SU-DHL-6 (cell line): ENCODE measurements around the gene ORM2.

Experiments
- H2AFZ ChIP-seq: fragments of 200-600 bp; sonication (generic); 2 replicates; pipeline ENCODE4 v1.6.1; 2014; ENCODE audit warnings: low read depth, mild to moderate bottlenecking, moderate library complexity, mixed read lengths, antibody characterized with exemption, low read length; ENCODE audit not compliant: severe bottlenecking
- H3F3A ChIP-seq: fragments of 200-600 bp; shearing (Covaris generic); 2 replicates; pipeline ENCODE4 v1.6.0; 2016; ENCODE audit warnings: antibody characterized with exemption, mild to moderate bottlenecking; ENCODE audit not compliant: insufficient read depth
- H3K27ac ChIP-seq: fragments of 200-600 bp; sonication (generic); 2 replicates; pipeline ENCODE4 v1.5.1; 2016; ENCODE audit warnings: low read depth, mild to moderate bottlenecking, low read length, moderate library complexity, mixed read lengths
- H3K27me3 ChIP-seq: fragments of 200-600 bp; sonication (generic), shearing (Covaris generic); 2 replicates; pipeline ENCODE4 v1.6.0; 2014; ENCODE audit warnings: mild to moderate bottlenecking, low read length
- H3K36me3 ChIP-seq: fragments of 200-600 bp; sonication (generic); 2 replicates; pipeline ENCODE4 v1.6.1; 2014; ENCODE audit warnings: mild to moderate bottlenecking, low read length, mixed read lengths
- H3K4me2 ChIP-seq: fragments of 300-600, 200-600 bp; shearing (Covaris generic), sonication (generic); 2 replicates; pipeline ENCODE4 v1.6.0; 2014; ENCODE audit warnings: low read length, low read depth, mild to moderate bottlenecking; ENCODE audit not compliant: poor library complexity, severe bottlenecking
- H3K4me3 ChIP-seq: fragments of 200-600 bp; sonication (generic); 2 replicates; pipeline ENCODE4 v1.5.1; 2014; ENCODE audit warnings: antibody characterized with exemption, low read length, mild to moderate bottlenecking, mixed read lengths; ENCODE audit not compliant: insufficient read depth, poor library complexity, severe bottlenecking
- H3K79me2 ChIP-seq: fragments of 200-600 bp; sonication (generic); 2 replicates; pipeline ENCODE4 v1.6.1; 2014; ENCODE audit warnings: mild to moderate bottlenecking, low read length, moderate library complexity; ENCODE audit not compliant: insufficient read depth
- H3K9ac ChIP-seq: fragments of 200-600 bp; sonication (generic); 2 replicates; pipeline ENCODE4 v1.7.0; 2014; ENCODE audit warnings: mild to moderate bottlenecking, low read length
- H3K9me2 ChIP-seq: fragments of 200-600 bp; sonication (generic); replicated peaks from 2 replicates; pipeline ENCODE4 v1.6.1; 2014; ENCODE audit warnings: low read length; ENCODE audit not compliant: insufficient read depth
- H3K9me3 ChIP-seq: fragments of 200-600 bp; sonication (generic); 2 replicates; pipeline ENCODE4 v1.6.1; 2014; ENCODE audit warnings: low read length, mixed read lengths; ENCODE audit not compliant: insufficient read depth
- H4K20me1 ChIP-seq: fragments of 200-600 bp; sonication (generic); 2 replicates; pipeline ENCODE4 v1.6.1; 2014; ENCODE audit warnings: low read depth, mild to moderate bottlenecking, antibody characterized with exemption, low read length, moderate library complexity, mixed read lengths
- CTCF ChIP-seq: fragments of 200-600 bp; sonication (generic); IDR thresholded peaks from one replicate; pipeline ENCODE4 v1.5.1; 2017; ENCODE audit warnings: antibody characterized with exemption, mild to moderate bottlenecking, low read length, moderate library complexity; ENCODE audit not compliant: insufficient read depth, poor library complexity, severe bottlenecking
- EZH2phosphoT487 ChIP-seq: fragments of 200-600 bp; sonication (generic), shearing (Covaris generic); conservative IDR thresholded peaks from 2 replicates; pipeline ENCODE4 v1.6.1; 2018; ENCODE audit warnings: mild to moderate bottlenecking, antibody characterized with exemption, low read length, moderate library complexity, mixed read lengths

Gene ORM2

DNA sequence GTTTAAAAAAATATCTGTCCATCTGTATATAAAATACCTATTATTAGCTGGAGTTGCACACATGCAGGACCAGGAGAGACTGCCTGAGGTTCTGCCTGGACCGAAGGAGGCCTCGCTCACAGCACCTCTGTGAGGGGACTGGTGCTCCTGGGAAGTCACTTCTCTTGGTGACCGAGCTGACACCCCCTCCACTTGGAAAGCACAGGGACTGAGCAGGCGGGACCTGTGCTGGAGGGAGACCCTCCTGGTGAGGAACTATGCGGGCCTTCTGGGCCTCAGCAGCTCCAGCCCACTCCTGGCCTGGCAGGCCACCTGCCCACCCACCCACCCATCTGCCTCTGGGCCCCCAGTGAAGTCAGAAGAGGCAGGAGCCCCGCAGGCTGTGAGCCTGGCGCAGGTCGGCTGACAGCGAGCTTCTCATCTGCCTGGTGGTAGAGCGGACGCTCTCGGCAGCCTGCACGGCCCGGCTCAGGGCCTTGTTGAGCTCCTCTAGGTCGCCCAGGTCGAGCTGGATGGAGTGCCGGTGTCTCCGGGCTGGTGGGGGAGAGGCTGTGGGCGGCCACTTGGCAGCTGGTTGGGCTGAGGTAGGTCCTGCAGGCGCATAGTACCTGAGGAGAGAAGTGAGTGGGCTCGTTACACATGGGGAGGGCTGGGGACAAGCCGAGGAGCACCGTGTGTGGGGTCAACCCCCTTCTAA is 7.2 kb downstream of the ORM2 start:
- no peak for TF ChIP-seq CTCF
- no peak for TF ChIP-seq EZH2phosphoT487
- no peaks in the 10 kb centered on the region for H3K79me2 ChIP-seq
- H3F3A ChIP-seq, result 0 out of 2 replicates have a peak, but pooled peaks cover 8% of the 10 kb centered on the region
- H3K27ac ChIP-seq, result no peak overlapping the region
- H3K27me3 ChIP-seq, result no peaks in the 10 kb centered on the region
- peaks cover 27% of the 10 kb centered on the region for H3K36me3 ChIP-seq
- H4K20me1 ChIP-seq, result no peaks in the 10 kb centered on the region
- H3K4me3 ChIP-seq, result no peak overlapping the region
- no peak overlapping the region for H3K9ac ChIP-seq
- no peak overlapping the region for H2AFZ ChIP-seq
- H3K9me3 ChIP-seq, result no peaks in the 10 kb centered on the region
- H3K9me2 ChIP-seq, result no peaks in the 10 kb centered on the region
- H3K4me2 ChIP-seq, result no peak overlapping the region

- Histone ChIP-seq H3K9ac (no peak overlapping the region), H3K27ac (no peak overlapping the region), H3K4me2 (no peak overlapping the region), H4K20me1 (no peaks in the 10 kb centered on the region), H3K27me3 (no peaks in the 10 kb centered on the region), H3F3A (0 out of 2 replicates have a peak, but pooled peaks cover 8% of the 10 kb centered on the region), H3K4me3 (no peak overlapping the region), H3K36me3 (peaks cover 27% of the 10 kb centered on the region), H3K9me3 (no peaks in the 10 kb centered on the region), H2AFZ (no peak overlapping the region), H3K79me2 (no peaks in the 10 kb centered on the region), H3K9me2 (no peaks in the 10 kb centered on the region)
- no peak for TF ChIP-seq CTCF
- TF ChIP-seq EZH2phosphoT487, result no peak
Observed at GRCh38 chr9:114338187-114338586, 8.5 kb downstream of the ORM2 start.

GRCh38 chr9:114339130-114339908 is 9.7 kb downstream of the ORM2 start:
- Histone ChIP-seq H3F3A (0 out of 2 replicates have a peak, but pooled peaks cover 8% of the 10 kb centered on the region), H3K79me2 (no peaks in the 10 kb centered on the region), H3K36me3 (peaks cover 30% of the 10 kb centered on the region), H3K4me3 (no peak overlapping the region), H3K9ac (no peak overlapping the region), H2AFZ (no peak overlapping the region), H3K4me2 (no peak overlapping the region), H3K27me3 (no peaks in the 10 kb centered on the region), H3K9me3 (no peaks in the 10 kb centered on the region), H3K9me2 (no peaks in the 10 kb centered on the region), H4K20me1 (no peaks in the 10 kb centered on the region), H3K27ac (no peak overlapping the region)
- TF ChIP-seq CTCF (peak; percentile 87), EZH2phosphoT487 (no peak)
